Keratinocyte (primary cell): ENCODE results near the gene NR1H2. TPM values are rescaled to one million over a fixed set of nuclear protein-coding genes. Genes with fewer than 3 reads are reported as not detected.

Source experiments
- DNase-seq: peaks from one replicate; pipeline ENCODE4 v3.0.0-alpha.2; 2011; ENCODE audit warnings: low read depth, missing footprints, low spot score
- FAIRE-seq: peaks from 2 replicates; lab custom pipeline; 2011; peaks lifted over from hg19 to GRCh38; lab: Jason Lieb, UNC
- H2AFZ ChIP-seq: 2 replicates; pipeline ENCODE4 v1.6.0; 2012; ENCODE audit warnings: low read length, control low read depth, inconsistent platforms; ENCODE audit not compliant: control insufficient read depth
- H3K27ac ChIP-seq: 2 replicates; pipeline ENCODE4 v1.5.1; 2011; ENCODE audit warnings: low read length; ENCODE audit not compliant: control insufficient read depth, insufficient read depth
- H3K27me3 ChIP-seq: 3 replicates; pipeline ENCODE4 v1.6.0; 2011; ENCODE audit warnings: low read length; ENCODE audit not compliant: control insufficient read depth, insufficient read depth; ENCODE audit errors: extremely low read depth
- H3K36me3 ChIP-seq, 2 experiments: 2 replicates in 1 of 2; 3 replicates in 1 of 2; pipeline ENCODE4 v1.5.1; 2011; ENCODE audit warnings: low read length in 2 of 2, mild to moderate bottlenecking in 1 of 2; ENCODE audit not compliant: control insufficient read depth in 2 of 2, insufficient read depth in 2 of 2; ENCODE audit errors: extremely low read depth in 1 of 2
- H3K4me1 ChIP-seq: 3 replicates; pipeline ENCODE4 v1.5.1; 2011; ENCODE audit warnings: low read length; ENCODE audit not compliant: control insufficient read depth, insufficient read depth; ENCODE audit errors: extremely low read depth
- H3K4me2 ChIP-seq: 3 replicates; pipeline ENCODE4 v1.6.0; 2011; ENCODE audit warnings: low read depth, low read length; ENCODE audit not compliant: control insufficient read depth, insufficient read depth; ENCODE audit errors: extremely low read depth
- H3K4me3 ChIP-seq, 3 experiments: fragments of 200-600 bp in 1 of 3; sonication (generic) in 1 of 3; 2 replicates in 2 of 3; 3 replicates in 1 of 3; pipeline ENCODE4 v1.5.1; 2011 to 2016; ENCODE audit warnings: low read length in 3 of 3, mild to moderate bottlenecking in 3 of 3, control low read depth in 2 of 3, inconsistent platforms in 1 of 3, low read depth in 1 of 3, mixed read lengths in 1 of 3, mixed run types in 1 of 3, moderate library complexity in 1 of 3; ENCODE audit not compliant: control insufficient read depth in 2 of 3, insufficient read depth in 2 of 3; ENCODE audit errors: extremely low read depth in 1 of 3
- H3K79me2 ChIP-seq: 2 replicates; pipeline ENCODE4 v1.6.0; 2012; ENCODE audit warnings: low read length; ENCODE audit not compliant: control insufficient read depth, insufficient read depth
- H3K9ac ChIP-seq: 3 replicates; pipeline ENCODE4 v1.6.0; 2011; ENCODE audit warnings: low read length; ENCODE audit not compliant: control insufficient read depth, insufficient read depth; ENCODE audit errors: extremely low read depth
- H3K9me1 ChIP-seq: 3 replicates; pipeline ENCODE4 v1.6.0; 2011; ENCODE audit warnings: low read length; ENCODE audit not compliant: control insufficient read depth, insufficient read depth; ENCODE audit errors: extremely low read depth
- H3K9me3 ChIP-seq: 2 replicates; pipeline ENCODE4 v1.5.1; 2012; ENCODE audit warnings: low read depth, low read length; ENCODE audit not compliant: control insufficient read depth
- H4K20me1 ChIP-seq: 3 replicates; pipeline ENCODE4 v1.6.0; 2011; ENCODE audit warnings: low read length; ENCODE audit not compliant: control insufficient read depth, insufficient read depth; ENCODE audit errors: extremely low read depth
- EZH2 ChIP-seq: IDR thresholded peaks from one replicate; pipeline ENCODE4 v1.6.1; 2012; ENCODE audit warnings: inconsistent platforms, mild to moderate bottlenecking, low read length, moderate library complexity
- dilution Hi-C: fragments of 300-500 bp; cut with MboI; formaldehyde crosslinking; loops from one replicate; pipeline ENCODE4 v1.7.0; 2020; ENCODE audit warnings: low sequenced_read_pairs; ENCODE audit not compliant: extremely low pct_ligation_motif_present
- polyA plus RNA-seq, 5 experiments: library from polyadenylated mRNA; depleted of rRNA in 3 of 5; stranded (reverse) in 3 of 5; stranded (forward) in 1 of 5; unstranded in 1 of 5; fragments of >200 nt; gene quantifications; 1 replicate in 1 of 5; 2 replicates in 3 of 5; 3 replicates in 1 of 5; pipeline versions ENCODE4 v1.2.1 to v1.2.3, GENCODE V29; 2011 to 2012; ENCODE audit warnings: missing spikeins in 2 of 5, low read depth in 1 of 5, low replicate concordance in 1 of 5

Gene NR1H2
- polyA plus RNA-seq, 1 donor (not counting 4 experiments of a cell fraction or from before 2014, with no cell fraction given): 19.5 TPM

GRCh38 chr19:50431343-50432220 is 55.3 kb downstream of the NR1H2 start:
- H3K4me3 ChIP-seq: peak overlapping the region; percentile 52 to 77 (median 70)
- H4K20me1 ChIP-seq: no peaks in the 10 kb centered on the region
- peak overlapping the region; percentile 52 for H3K9ac ChIP-seq
- peaks cover 9% of the 10 kb centered on the region for H3K4me1 ChIP-seq
- H2AFZ ChIP-seq: peak overlapping the region; percentile 99
- no peak for DNase-seq
- no peak overlapping the region for H3K27ac ChIP-seq
- dilution Hi-C loops: no loop called here
- H3K9me3 ChIP-seq: no peaks in the 10 kb centered on the region
- peak overlapping the region; percentile 97 for H3K4me2 ChIP-seq
- H3K36me3 ChIP-seq: no peaks in the 10 kb centered on the region
- FAIRE-seq: no peak
- H3K9me1 ChIP-seq: no peaks in the 10 kb centered on the region
- TF ChIP-seq EZH2: no peak
- H3K27me3 ChIP-seq: peaks cover 14% of the 10 kb centered on the region
- no peaks in the 10 kb centered on the region for H3K79me2 ChIP-seq

DNA sequence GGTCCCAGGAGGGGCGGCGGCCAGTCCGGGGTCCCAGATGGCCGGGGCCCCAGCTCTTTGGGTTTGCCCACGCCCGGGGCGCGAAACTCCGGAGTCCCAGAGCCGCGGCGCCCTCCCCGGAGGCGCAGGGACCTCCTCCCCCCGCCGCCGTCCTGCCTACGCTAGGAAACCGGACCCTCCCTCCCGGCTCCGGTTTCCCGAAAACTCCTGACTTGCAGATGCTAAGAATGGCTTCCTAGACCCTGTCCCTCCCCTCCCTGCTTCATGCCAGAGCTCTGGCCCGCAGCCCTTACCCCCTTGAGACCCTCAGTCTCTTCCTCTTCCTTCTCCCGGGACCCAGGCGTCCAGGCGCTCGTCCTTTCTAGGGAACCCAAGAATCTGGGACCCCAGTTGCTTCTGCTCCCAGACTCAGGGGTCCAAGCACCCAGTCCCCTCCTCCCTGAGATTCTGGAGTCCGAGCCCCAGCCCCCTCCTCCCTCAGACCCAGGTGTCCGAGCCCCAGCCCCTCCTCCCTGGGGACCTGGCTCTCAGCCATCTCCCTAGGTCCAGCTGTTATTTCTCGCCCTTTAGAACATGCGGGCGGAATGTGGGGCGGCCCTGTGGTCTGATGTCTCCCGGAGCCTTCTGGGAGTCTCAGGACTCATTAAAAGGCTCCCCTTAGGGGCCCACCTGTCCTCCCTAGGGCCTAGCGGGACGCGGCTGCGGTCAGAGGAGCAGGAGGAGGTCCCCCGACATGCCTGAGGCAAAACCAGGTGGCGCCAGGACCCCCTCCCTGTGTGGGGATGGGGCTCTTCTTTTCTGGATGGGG is 56.2 kb downstream of the NR1H2 start, which contains the start of gene MYBPC2:
Gene MYBPC2 (plus strand): TSS at position 672 of the 808 bp plus-strand sequence. CDS start 62 bp downstream, at position 734.
- peak within 1 kb of the TSS; percentile 52 for H3K9ac ChIP-seq
- H3K27ac ChIP-seq: no peak within 1 kb of the TSS

More for the DNA sequence above, 56.2 kb downstream of the NR1H2 start, which contains the start of gene MYBPC2:
- TF ChIP-seq EZH2: no peak
- H3K27me3 ChIP-seq: peaks cover 14% of the 10 kb centered on the region
- DNase-seq (no peak), FAIRE-seq (no peak)
- no peaks in the 10 kb centered on the region for H3K9me1 ChIP-seq
- no peaks in the 10 kb centered on the region for H3K9me3 ChIP-seq
- no peaks in the 10 kb centered on the region for H3K36me3 ChIP-seq
- H3K4me2 ChIP-seq: peak within 1 kb of the TSS; percentile 97
- H2AFZ ChIP-seq: peak within 1 kb of the TSS; percentile 99
- peak within 1 kb of the TSS; percentile 52 to 77 (median 70) for H3K4me3 ChIP-seq
- dilution Hi-C loops: no loop called here
- H3K79me2 ChIP-seq: no peaks in the 10 kb centered on the region
- H3K4me1 ChIP-seq: peaks cover 9% of the 10 kb centered on the region
- no peaks in the 10 kb centered on the region for H4K20me1 ChIP-seq

Other genes starting within 250 kb of the NR1H2 start
- gene IZUMO2, start 213.2 kb upstream of the NR1H2 start, polyA plus RNA-seq: not detected in 3 replicates
- 0.14 to 0.55 TPM (median 0.20 TPM) in 3 replicates for gene MYH14, start 172.8 kb upstream of the NR1H2 start, polyA plus RNA-seq
- gene KCNC3, start 47.1 kb upstream of the NR1H2 start, polyA plus RNA-seq: 0.01 to 0.08 TPM in 2 of 3 replicates, not detected in the other
- 0.51 to 2.8 TPM (median 0.94 TPM) in 3 replicates for gene NAPSA, start 10.8 kb upstream of the NR1H2 start, polyA plus RNA-seq
- gene POLD1, start 7.9 kb downstream of the NR1H2 start, polyA plus RNA-seq: 8.7 to 12.2 TPM (median 10.7 TPM) in 3 replicates
- 0.10 TPM in 1 of 3 replicates, not detected in the others for gene SPIB, start 42.5 kb downstream of the NR1H2 start, polyA plus RNA-seq
- 0.01 TPM in 1 of 3 replicates, not detected in the others for gene MYBPC2, start 56.4 kb downstream of the NR1H2 start, polyA plus RNA-seq
- 26.7 to 36.9 TPM (median 32.3 TPM) in 3 replicates for gene EMC10, start 100.0 kb downstream of the NR1H2 start, polyA plus RNA-seq
- gene GARIN5A, start 100.4 kb downstream of the NR1H2 start, polyA plus RNA-seq: 0.37 to 0.83 TPM (median 0.64 TPM) in 3 replicates
- 18.7 to 48.7 TPM (median 21.0 TPM) in 3 replicates for gene JOSD2, start 134.7 kb downstream of the NR1H2 start, polyA plus RNA-seq
- gene ASPDH, start 137.5 kb downstream of the NR1H2 start, polyA plus RNA-seq: not detected in 3 replicates
- gene LRRC4B, start 192.0 kb downstream of the NR1H2 start, polyA plus RNA-seq: not detected in 3 replicates